ENCODE measurements around the gene SEL1L3. TPM values are rescaled to one million over a fixed set of nuclear protein-coding genes. Genes with fewer than 3 reads are reported as not detected.

Gene SEL1L3
- total RNA-seq, 1 experiment from 2014 or later = 15.7 TPM

DNA sequence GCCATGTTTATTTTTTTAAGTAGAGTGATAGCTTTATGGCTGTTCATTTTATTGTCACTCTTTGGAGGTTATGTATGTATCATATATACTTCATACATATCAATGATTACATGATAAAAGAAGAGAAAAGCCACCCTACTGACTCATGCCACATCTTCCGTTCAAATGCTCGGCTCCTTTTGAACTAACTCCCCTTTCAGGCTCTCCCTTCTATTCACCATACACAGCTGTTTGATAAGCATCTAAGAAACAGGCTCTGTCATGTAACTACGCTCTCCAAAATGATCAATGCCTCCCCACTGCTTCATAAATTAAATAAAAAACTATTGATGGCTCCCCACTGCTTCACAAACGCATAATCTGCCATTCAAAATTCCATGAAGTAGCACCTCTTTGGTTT is 89.4 kb downstream of the SEL1L3 start:
- BruUV-seq (replicated peaks) = no TSS peak
- no peak for DNase-seq
- no peaks in the 10 kb centered on the region for H3K36me3 ChIP-seq (ENCODE audit: control insufficient read depth, insufficient read depth, low read length)
- H3K4me3 ChIP-seq (ENCODE audit: low read depth, low read length) = no peak overlapping the region
- no peaks in the 10 kb centered on the region for H3K9me3 Mint-ChIP-seq (ENCODE audit: unreplicated experiment)
- H3K36me3 Mint-ChIP-seq (ENCODE audit: insufficient read depth, unreplicated experiment) = peaks cover 3% of the 10 kb centered on the region
- H3K4me1 ChIP-seq = no peaks in the 10 kb centered on the region
- peaks cover 3% of the 10 kb centered on the region for H3K4me1 Mint-ChIP-seq (ENCODE audit: low read depth, unreplicated experiment)
- H3K4me3 Mint-ChIP-seq (ENCODE audit: unreplicated experiment) = no peak overlapping the region
- CTCF ChIA-PET = no interaction called here
- H3K9me3 ChIP-seq = no peaks in the 10 kb centered on the region
- H3K27me3 ChIP-seq (replicated peaks; ENCODE audit: control insufficient read depth, insufficient read depth, low read length) = no peaks in the 10 kb centered on the region
- H3K27ac Mint-ChIP-seq (ENCODE audit: unreplicated experiment) = no peak overlapping the region
- TF ChIP-seq CTCF (IDR thresholded peaks at IDR 0.05; ENCODE audit: insufficient read depth in 1 of 2, low read depth in 1 of 2, low read length in 1 of 2, severe bottlenecking in 1 of 2, unreplicated experiment in 1 of 2) = no peak
- intact Hi-C loops (cut with micrococcal nuclease; ENCODE audit: unreplicated experiment) = no loop called here
- POLR2A ChIA-PET = no interaction called here
- no peaks in the 10 kb centered on the region for H3K27me3 Mint-ChIP-seq (ENCODE audit: insufficient read depth, unreplicated experiment)

GRCh38 chr4:25771672-25772071 is 91.1 kb downstream of the SEL1L3 start:
- intact Hi-C loops (cut with micrococcal nuclease; ENCODE audit: unreplicated experiment) = no loop called here
- BruUV-seq (replicated peaks) = no TSS peak
- Histone ChIP-seq H3K4me3 (ENCODE audit: low read depth, low read length) (no peak overlapping the region), H3K36me3 (ENCODE audit: control insufficient read depth, insufficient read depth, low read length) (no peaks in the 10 kb centered on the region), H3K9me3 (no peaks in the 10 kb centered on the region), H3K4me1 (no peaks in the 10 kb centered on the region), H3K27me3 (replicated peaks; ENCODE audit: control insufficient read depth, insufficient read depth, low read length) (no peaks in the 10 kb centered on the region)
- Mint-ChIP-seq H3K27ac (ENCODE audit: unreplicated experiment) (no peak overlapping the region), H3K4me1 (ENCODE audit: low read depth, unreplicated experiment) (no peaks in the 10 kb centered on the region), H3K27me3 (ENCODE audit: insufficient read depth, unreplicated experiment) (no peaks in the 10 kb centered on the region), H3K36me3 (ENCODE audit: insufficient read depth, unreplicated experiment) (no peaks in the 10 kb centered on the region), H3K4me3 (ENCODE audit: unreplicated experiment) (no peak overlapping the region), H3K9me3 (ENCODE audit: unreplicated experiment) (no peaks in the 10 kb centered on the region)
- ChIA-PET CTCF (interaction anchor here (1.0 kb wide), 1 partner anchor 21 kb away, joined by 3 read pairs; no protein-coding TSS in a partner anchor), POLR2A (no interaction called here)
- DNase-seq = no peak
- no peak for TF ChIP-seq CTCF (IDR thresholded peaks at IDR 0.05; ENCODE audit: insufficient read depth in 1 of 2, low read depth in 1 of 2, low read length in 1 of 2, severe bottlenecking in 1 of 2, unreplicated experiment in 1 of 2)

DNA sequence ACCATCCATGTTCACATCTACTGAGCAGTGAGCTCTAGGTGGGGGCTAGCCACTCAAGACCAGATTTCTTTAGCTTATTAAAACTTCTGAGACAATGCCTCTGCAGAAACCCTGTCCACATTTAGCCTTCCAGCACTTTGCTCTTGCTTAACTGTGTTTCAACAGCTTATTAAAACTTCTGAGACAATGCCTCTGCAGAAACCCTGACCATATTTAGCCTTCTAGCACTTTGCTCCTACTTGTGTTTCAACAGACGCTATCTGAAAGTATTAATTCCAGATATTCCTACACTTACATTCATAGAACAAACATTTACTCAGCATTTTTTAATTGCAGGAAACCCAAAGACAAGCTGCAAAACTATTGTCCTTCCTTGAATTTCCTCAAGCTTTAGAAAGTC is 91.9 kb downstream of the SEL1L3 start:
- H3K36me3 ChIP-seq (ENCODE audit: control insufficient read depth, insufficient read depth, low read length) = no peaks in the 10 kb centered on the region
- H3K27me3 ChIP-seq (replicated peaks; ENCODE audit: control insufficient read depth, insufficient read depth, low read length) = no peaks in the 10 kb centered on the region
- no TSS peak for BruUV-seq (replicated peaks)
- Mint-ChIP-seq H3K9me3 (ENCODE audit: unreplicated experiment) (no peaks in the 10 kb centered on the region), H3K27ac (ENCODE audit: unreplicated experiment) (no peak overlapping the region), H3K4me1 (ENCODE audit: low read depth, unreplicated experiment) (no peaks in the 10 kb centered on the region), H3K4me3 (ENCODE audit: unreplicated experiment) (no peak overlapping the region), H3K27me3 (ENCODE audit: insufficient read depth, unreplicated experiment) (no peaks in the 10 kb centered on the region), H3K36me3 (ENCODE audit: insufficient read depth, unreplicated experiment) (no peaks in the 10 kb centered on the region)
- no peak overlapping the region for H3K4me3 ChIP-seq (ENCODE audit: low read depth, low read length)
- intact Hi-C loops (cut with micrococcal nuclease; ENCODE audit: unreplicated experiment) = no loop called here
- H3K4me1 ChIP-seq = no peaks in the 10 kb centered on the region
- POLR2A ChIA-PET = no interaction called here
- no peak for TF ChIP-seq CTCF (IDR thresholded peaks at IDR 0.05; ENCODE audit: insufficient read depth in 1 of 2, low read depth in 1 of 2, low read length in 1 of 2, severe bottlenecking in 1 of 2, unreplicated experiment in 1 of 2)
- no peak for DNase-seq
- CTCF ChIA-PET = interaction anchor here (1.0 to 4.7 kb wide), 2 partner anchors 21 to 330 kb away, joined by 3 to 40 read pairs; no protein-coding TSS in a partner anchor
- no peaks in the 10 kb centered on the region for H3K9me3 ChIP-seq
